Frontal cortex (tissue), 4 donors: ENCODE measurements around the gene DUSP12. TPM values are rescaled to one million over a fixed set of nuclear protein-coding genes. Genes with fewer than 3 reads are reported as not detected.
A peak's percentile ranks its signal among the peaks of the same experiment; 100 is the strongest.
"Not testable (repeated sequence)": the region's sequence is repeated elsewhere in the genome, so short reads cannot be mapped to it uniquely, and the experiment has no call there.

Experiments used
- DNase-seq, 2 donors: peaks; one replicate each; pipeline ENCODE4 v3.0.0; 2012; ENCODE audit warnings: low spot score in 2 of 2
- FAIRE-seq: peaks from 2 replicates; lab custom pipeline; 2012; peaks lifted over from hg19 to GRCh38; lab: Jason Lieb, UNC
- total RNA-seq: library from RNA; depleted of rRNA; stranded (reverse); fragments of >200 nt; gene quantifications from one replicate; pipeline ENCODE4 v1.2.3, GENCODE V29; 2014
- donor health status: control.
- donor health status: control.
- donor health status: control.

The DUSP12 gene, protein sequence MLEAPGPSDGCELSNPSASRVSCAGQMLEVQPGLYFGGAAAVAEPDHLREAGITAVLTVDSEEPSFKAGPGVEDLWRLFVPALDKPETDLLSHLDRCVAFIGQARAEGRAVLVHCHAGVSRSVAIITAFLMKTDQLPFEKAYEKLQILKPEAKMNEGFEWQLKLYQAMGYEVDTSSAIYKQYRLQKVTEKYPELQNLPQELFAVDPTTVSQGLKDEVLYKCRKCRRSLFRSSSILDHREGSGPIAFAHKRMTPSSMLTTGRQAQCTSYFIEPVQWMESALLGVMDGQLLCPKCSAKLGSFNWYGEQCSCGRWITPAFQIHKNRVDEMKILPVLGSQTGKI
- total RNA-seq, result 58.7 TPM

DNA sequence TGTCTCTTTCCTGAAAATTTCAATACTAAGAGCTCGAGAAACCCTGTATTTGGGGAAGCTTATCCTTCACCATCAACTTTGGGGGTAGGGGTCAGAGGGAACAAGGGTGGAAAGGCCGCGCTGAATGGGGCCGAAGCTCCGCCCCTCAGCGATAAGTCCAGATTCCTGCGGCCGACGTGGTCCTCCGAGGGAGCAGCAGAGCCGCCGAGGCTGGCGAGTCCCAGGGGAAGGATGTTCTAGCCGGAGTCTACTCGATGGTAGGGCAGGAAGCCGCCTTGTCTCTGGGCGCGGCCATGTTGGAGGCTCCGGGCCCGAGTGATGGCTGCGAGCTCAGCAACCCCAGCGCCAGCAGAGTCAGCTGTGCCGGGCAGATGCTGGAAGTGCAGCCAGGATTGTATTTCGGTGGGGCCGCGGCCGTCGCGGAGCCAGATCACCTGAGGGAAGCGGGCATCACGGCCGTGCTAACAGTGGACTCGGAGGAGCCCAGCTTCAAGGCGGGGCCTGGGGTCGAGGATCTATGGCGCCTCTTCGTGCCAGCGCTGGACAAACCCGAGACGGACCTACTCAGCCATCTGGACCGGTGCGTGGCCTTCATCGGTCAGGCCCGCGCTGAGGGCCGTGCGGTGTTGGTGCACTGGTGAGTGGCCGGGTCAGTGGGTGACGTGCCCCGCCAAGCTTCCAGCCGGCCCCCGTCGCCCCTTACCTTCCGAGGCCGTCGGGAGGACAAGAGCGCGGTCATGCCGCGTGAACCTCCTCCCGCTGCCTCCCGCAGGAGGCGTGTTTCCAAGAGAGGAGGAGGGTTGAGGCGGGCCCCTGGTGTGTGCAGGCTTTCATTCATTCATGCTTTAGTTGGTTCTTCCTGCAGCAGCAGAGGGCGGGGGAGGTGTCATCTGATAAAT, at the start of gene DUSP12:
Gene DUSP12 (plus strand): TSS at position 278 of the 899 bp plus-strand sequence. CDS start 16 bp downstream, at position 294.
- FAIRE-seq, result no peak
- peak; percentile 74 to 84 for DNase-seq

DNA sequence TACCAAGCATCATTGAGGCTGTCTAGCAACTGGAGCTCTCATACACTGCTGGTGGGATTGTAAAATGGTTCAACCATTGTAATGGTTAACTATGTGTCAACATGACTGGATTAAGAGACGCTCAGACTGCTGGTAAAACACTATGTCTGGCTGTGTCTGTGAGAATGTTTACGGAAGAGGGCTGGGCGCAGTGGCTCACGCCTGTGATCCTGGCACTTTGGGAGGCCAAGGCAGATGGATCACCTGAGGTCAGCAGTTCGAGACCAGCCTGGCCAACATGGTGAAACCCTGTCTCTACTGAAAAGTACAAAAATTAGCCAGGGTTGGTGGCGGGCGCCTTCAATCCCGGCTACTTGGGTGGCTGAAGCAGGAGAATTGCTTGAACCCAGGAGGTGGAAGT, 47.3 kb upstream of the DUSP12 start:
- DNase-seq (no peak), FAIRE-seq (no peak)

DNA sequence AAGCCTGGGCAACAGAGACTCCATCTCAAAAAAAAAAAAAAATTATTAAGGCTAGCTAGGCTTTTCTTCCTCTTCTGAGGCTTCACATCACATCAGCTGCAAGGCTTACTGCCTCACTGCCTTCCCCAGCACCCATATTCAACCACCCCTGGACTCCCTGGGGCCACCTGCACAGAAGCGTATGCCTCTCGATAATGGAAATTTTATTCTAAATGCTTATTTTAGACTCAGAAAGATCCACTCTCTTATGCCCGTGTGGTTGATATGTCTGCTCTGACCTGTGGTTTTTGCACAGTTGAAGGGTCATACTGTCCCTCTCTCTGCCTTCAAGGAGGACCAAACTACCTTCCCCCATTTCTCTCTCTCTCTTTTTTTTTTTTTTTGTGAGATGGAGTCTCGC, 44.0 kb upstream of the DUSP12 start:
- no peak for FAIRE-seq
- DNase-seq, result no peak

DNA sequence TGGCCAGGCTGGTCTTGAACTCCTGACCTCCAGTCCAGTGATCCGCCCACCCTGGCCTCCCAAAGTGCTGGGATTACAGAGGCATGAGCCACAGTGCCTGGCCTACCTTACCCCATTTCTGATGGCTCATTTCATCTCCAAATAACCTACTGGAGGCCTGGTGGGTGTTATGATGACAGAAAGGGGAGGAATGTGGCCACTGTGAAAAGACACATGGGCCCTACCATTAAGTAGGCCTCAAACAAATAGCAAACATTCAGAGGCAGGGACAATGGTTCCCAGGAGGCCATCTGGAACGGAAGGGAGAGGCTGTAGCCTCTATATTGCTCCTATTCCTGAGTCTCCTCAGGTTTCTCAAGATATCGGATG, 43.5 kb upstream of the DUSP12 start:
- DNase-seq (no peak), FAIRE-seq (no peak)

DNA sequence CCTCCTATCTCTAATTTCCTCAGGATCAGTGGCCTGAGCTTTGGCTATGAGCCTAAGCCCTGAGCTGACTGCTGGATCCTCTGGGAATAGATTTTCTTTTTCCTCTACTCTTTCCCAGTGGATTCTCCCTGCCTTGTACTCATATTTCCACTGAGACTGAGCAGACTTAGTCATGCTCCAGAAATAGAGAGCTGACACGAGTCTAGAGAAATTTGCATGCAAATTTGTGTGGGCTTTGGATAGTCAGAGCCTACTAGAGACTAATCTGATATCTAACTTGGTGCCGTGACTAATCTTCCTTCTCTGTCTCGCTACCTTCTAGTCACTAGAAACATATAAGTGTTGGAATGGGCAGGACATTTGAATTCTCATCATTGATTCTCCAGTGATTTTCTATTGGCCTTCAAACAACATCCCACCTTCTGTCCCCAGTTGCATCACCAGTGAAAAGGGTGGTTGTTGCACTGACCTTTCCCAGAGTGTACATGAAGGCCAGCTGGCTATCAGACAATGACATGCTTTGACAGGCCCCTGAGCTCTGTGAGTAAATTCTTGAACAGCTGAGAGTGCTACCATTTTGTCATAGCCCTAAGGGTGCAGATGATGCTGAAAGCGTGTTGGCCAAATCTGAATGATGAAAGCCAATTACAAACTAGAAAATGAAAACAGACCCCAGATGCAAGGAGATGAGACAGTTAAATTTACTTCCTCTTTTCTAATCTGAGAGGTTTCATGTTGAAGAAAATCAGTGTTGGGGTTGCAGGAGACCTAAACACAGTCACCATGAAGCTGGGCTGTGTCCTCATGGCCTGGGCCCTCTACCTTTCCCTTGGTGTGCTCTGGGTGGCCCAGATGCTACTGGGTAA, 42.9 kb upstream of the DUSP12 start, which contains the start of gene FCRLA:
Gene FCRLA (plus strand): TSS at position 748 of the 866 bp plus-strand sequence. CDS start 36 bp downstream, at position 784.
- DNase-seq (no peak), FAIRE-seq (no peak)

DNA sequence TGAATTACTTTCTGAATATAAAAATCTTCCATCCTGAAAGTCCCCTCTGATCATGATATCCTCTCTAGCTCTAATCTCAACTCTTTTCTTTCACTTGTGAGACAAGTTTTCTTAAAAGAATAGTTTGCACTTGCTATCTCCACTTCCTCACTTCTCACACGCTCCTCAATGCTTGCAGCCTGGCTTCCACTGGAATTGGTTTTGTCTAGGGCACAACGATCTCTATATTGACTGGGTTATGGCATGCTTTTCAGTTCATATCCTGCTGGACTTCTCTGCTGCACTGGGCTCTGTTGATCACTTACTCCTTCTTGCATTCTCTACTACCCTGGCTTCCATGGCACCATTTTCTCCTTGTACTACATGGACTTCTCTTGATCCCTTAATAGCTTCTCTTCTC, 42.1 kb upstream of the DUSP12 start:
- no peak for FAIRE-seq
- no peak for DNase-seq

DNA sequence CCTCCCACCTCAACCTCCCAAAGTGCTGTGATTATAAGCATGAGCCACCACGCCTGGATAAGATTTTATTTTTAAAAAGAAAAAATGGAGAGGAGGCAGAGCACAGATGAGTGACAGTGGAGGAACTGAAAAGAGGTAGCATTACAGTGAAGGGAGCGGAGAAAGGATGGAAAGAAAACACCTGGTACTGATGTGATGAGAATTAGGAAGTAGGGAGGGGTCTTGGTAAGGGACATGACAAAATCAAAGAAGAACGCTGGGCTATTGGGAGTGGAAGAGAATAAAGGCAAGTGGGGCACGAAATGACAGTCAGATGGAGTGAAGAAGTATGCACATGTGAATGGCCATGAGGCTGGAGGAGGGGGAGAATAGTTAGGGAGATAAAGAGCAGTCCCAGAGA, 40.2 kb upstream of the DUSP12 start:
- no peak for DNase-seq
- FAIRE-seq, result no peak

DNA sequence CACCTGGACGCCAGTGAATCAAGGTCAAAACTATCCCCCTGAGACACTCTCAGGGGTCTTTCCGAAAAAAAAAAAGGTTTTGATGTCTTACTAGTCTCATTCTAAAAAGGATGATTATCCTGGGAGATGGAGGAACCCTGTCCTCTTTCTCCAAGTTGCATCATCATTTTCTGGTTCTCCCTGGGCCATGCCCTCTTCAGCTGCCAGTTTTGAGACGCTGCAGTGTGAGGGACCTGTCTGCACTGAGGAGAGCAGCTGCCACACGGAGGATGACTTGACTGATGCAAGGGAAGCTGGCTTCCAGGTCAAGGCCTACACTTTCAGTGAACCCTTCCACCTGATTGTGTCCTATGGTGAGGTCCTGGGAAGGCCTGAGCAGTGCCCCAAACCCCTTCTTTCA, 39.0 kb upstream of the DUSP12 start:
- no peak for FAIRE-seq
- no peak for DNase-seq

DNA sequence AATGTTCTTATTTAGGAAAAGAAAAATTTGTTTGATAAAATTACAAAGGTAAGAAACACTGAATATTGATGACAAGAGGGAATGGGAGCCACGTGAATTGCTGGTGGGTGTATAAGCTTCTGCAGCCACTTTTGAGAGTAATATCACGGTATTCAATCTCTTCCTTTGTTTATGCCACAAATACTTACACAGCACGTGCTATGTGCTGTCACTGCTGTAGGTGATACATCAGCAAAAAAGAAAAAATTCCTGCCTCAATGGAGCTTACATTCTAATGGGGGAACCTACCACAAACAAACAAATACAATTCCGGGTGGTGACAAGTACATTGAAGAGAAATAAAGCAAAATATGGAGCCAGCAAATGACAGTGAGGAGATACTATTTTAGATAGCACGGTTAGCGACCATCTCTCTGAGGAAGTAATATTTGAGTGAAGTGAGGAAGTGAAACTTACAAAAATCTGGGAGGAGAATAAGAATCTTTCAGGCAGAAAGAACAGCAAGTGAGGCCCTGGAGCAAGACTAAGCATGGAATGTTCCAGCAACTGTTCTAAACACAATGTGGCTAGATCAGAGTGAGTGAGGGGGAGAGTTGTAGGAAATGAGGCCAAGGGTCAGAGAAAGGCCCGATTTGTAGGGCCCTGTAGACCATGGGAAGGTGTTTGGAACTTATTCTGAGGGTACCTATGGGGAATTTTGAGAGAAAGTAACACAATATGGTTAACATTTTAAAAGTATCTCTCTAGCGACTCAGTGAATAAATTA, 30.8 kb upstream of the DUSP12 start:
- FAIRE-seq (no peak), DNase-seq (no peak)

DNA sequence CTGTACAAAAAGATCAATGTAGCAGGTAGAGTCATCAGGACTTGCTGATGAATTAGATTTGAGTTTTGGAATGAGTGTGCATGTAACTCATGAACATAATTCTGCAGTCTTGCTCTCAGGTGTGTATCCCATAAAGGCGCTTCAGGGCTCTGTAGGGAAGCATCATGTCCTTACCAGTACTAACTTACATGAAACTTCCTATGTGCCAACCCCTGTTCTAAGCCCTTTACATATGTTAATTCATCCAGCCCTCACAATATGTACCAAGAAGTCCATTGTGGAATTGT, 30.3 kb upstream of the DUSP12 start:
- DNase-seq, result no peak
- no peak for FAIRE-seq

DNA sequence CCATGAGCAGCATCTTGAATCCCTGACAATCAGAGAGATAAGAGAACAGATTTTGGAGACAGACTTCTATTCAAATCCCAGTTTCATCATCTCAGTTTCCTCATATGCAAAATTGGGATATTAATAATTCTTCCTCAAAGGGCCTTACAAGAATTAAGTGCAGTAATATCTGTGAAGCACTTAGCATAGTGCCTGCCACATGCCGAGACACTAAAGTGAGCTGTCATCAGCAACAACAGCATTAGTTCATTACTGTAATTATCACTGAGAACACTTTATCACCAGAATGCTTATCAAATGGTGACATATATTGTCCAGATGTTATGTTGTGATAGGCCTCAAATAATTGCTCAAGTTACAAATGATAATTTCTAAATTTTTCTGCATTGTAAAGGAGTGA, 29.2 kb upstream of the DUSP12 start:
- no peak for FAIRE-seq
- no peak for DNase-seq

DNA sequence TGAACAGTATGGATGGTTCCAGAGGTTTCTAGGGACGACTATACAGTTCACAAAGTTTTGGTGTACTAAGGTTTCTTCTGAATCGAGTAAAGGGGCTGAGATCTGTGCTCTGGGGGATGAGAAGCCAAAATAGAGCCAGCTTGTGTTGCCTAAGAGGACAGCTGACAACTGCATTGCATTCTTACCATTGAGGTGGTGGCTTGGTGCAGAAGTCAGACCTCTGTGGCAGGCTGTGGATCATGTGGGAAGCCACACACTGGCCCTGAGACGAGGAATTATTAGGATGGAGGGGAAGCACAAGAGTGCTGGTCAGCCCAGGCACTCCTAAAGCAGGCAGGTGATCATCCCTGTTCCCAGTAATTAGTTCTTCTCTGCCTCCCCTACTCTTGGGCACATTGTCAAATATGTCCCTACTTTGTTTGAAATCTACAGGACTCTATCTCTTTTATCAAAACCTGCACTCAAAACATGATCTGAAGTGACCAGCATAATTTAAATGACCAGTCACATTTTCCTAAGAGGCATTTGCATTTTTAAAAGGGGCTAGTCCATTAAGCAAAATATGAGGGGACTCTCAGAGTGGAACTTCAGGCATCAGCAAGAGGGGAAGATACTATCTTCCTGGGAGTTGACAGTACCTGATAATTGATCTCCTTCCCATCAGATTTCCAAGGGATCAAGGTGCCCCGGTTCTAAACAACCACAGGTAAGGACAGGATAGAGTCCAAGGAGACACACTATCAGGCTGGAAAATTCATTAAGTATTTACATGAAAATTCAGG, 28.4 kb upstream of the DUSP12 start, which contains the start of gene FCRLB:
Gene FCRLB (plus strand): TSS at position 589 of the 782 bp plus-strand sequence. CDS start 1,129 bp downstream, outside the sequence.
- no peak for FAIRE-seq
- DNase-seq, result no peak

DNA sequence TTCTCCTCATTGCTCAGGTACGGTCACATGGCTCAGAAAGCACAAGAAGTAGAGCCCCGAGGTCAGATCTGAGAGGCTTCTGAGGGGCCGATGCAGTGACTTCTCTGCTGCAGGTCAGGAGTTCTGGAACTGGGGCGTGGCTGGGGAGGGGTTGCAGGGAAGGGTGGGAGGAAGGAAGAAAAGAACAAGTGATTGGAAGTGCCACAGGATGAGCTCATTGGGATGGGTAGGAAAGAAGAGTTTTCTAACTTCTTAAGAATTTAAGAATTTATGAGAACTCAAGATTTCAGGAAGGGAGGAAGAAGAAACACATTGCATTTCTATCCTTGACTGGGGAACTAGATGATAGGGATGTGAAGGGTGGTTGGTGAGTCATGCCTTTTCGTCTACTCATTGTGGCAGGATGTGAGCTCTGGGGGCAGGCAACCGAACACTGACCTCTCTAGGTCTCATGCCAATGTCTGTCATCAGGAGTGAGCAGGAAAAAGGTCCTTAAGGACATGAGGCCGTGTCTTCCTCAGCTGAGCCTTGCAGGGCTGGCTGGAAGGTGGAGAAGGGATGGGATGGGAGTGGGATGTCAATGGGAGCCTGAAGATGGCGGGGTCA, 27.7 kb upstream of the DUSP12 start:
- DNase-seq, result no peak
- no peak for FAIRE-seq

DNA sequence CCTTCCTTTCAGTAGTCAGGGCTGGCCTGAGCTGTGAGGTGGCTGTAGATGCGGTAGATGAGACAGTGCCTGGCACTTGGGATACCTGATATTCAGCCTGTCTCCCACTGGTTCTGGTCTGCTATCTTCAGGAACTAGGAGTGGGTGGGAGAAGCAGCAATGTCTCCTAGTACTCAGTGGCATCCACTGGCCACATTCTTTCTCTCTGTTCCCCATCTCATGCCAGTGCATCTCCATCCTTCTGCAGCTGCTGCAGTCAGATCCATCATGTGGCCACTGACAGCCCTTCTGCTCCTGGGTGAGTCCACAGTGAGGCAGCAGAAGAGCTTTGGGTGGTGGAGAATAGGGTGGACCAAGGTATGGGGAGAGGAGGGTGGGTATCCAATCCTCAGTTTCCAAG, 27.2 kb upstream of the DUSP12 start:
- DNase-seq (no peak), FAIRE-seq (no peak)

DNA sequence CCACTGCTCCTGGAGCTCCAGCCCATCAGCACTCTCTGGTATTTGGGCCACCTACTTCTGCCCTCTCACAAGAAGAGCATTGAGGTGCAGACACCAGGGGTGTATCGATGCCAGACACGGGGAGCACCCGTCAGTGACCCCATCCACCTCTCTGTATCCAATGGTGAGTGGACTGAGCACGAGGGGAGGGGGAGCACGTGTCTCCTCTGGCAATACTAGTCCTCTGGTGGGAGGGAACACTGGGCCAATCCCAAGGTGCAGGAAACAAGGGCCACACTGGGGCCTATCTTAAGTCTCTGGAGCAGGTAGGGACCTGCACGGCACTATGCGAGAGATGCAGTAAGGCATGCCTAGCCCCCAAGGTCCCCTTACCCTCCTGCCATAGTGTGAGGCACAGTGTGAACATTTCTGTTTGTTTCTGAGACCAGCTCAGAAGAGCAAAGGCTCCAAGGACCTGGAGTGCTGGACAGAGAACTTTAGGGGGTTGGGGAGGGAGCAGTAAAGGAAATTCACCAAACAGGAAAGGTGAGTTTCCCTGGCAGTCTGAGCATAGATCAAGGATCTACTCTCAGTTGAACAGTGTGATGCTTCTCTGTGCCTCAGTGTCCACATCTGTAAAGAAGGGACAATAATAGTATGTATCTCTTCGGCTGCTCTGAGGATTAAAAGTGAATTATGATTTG, 26.0 kb upstream of the DUSP12 start:
- DNase-seq, result no peak
- FAIRE-seq, result no peak

DNA sequence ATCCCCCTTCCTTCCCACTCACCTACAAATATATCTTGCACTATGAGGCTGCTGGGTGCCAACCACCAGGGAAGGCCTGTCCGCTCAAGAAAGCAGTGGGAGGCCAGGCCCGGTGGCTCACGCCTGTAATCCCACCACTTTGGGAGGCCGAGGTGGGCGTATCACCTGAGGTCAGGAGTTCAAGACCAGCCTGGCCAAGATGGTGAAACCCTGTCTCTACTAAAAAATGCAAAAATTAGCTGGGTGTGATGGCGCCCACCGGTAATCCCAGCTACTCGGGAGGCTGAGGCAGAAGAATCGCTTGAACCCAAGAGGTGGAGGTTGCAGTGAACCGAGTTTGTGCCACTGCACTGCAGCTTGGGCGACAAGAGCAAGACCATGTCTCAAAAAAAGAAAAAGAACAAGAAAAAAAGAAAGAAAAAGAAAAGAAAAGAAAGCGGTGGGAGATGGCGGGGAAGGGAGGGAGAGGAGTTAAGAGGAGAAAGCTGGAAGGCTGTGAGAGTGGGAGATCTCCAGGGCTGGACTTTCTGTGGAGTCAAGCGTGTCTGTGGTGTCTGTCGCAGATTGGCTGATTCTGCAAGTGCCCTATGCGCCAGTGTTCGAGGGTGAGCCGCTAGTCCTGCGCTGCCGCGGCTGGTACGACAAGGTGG, 24.2 kb upstream of the DUSP12 start:
- not testable (repeated sequence) for FAIRE-seq, DNase-seq

DNA sequence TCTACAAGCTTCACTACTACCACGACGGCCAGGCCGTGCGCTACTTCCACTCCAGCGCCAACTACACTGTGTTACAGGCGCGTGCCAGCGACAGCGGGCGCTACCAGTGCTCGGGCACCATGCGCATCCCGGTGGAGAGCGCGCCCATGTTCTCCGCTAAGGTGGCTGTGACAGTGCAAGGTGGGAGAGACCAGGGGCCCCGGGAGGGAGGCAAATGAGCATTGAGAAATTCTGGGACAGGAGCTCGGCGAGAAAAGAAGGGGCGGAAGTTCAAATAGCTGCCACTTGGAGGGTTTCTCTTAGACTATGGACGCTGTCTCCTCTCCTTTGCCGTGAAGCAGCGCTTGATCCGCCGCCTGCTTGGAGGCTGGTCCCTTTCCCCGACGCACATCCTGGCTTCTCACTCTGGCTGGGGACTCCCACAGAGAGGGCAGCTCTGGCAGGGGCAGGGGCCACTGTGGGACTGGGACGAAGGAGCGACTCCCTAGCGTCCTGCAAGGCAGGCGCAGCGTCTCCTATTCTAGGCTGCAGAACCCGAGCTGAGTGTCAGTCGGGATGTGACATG, 23.6 kb upstream of the DUSP12 start:
- DNase-seq, result peak in 1 of 2 donors; percentile 30
- no peak for FAIRE-seq
